ENCODE data around the gene SCGB2B2.

GRCh38 chr19:34664870-34665269 is 12.1 kb downstream of the SCGB2B2 start:
- TF ChIP-seq, protein P1, sequence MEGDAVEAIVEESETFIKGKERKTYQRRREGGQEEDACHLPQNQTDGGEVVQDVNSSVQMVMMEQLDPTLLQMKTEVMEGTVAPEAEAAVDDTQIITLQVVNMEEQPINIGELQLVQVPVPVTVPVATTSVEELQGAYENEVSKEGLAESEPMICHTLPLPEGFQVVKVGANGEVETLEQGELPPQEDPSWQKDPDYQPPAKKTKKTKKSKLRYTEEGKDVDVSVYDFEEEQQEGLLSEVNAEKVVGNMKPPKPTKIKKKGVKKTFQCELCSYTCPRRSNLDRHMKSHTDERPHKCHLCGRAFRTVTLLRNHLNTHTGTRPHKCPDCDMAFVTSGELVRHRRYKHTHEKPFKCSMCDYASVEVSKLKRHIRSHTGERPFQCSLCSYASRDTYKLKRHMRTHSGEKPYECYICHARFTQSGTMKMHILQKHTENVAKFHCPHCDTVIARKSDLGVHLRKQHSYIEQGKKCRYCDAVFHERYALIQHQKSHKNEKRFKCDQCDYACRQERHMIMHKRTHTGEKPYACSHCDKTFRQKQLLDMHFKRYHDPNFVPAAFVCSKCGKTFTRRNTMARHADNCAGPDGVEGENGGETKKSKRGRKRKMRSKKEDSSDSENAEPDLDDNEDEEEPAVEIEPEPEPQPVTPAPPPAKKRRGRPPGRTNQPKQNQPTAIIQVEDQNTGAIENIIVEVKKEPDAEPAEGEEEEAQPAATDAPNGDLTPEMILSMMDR (IDR thresholded peaks at IDR 0.05; ENCODE audit: low read length): no peak
- TF ChIP-seq EZH2 (IDR thresholded peaks at IDR 0.05; ENCODE audit: borderline replicate concordance, low read length): no peak
